NCI-H2081 (cell line): ENCODE results near the gene PMVK.
"Not testable (repeated sequence)": the region's sequence is repeated elsewhere in the genome, so short reads cannot be mapped to it uniquely, and the experiment has no call there.

Experiments used
- DNase-seq, 2 experiments: peaks; one replicate each; lab custom pipeline; 2025; lab: John Stamatoyannopoulos, UW

The PMVK gene

DNA sequence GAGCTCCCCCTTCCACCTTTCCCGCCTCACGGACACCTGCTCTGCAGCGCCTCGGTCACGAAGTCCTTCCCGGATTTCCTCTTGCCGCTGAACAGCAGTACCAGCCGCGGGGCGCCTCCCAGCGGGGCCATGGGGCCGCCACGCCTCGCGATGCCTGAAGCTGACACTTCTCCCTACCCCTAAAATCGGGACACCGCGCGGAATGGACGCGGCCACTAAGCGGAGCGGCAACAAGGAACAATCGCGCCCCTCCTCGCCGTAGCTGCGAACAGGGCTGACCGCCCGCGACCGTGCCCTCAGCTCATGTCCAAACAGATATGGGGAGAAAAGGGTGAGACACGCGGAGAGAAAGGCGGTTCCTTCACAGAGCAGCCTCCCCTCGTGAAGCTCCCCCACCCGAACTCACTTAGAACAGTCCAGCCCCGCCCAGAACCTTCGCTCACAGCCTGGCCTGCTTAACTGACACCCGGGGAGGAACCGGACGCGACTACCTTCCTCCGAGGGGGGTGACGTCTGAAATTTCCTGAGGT, at the start of gene PMVK:
Gene PMVK (minus strand): TSS at position 165 of the 530 bp plus-strand sequence. CDS start 34 bp downstream, at position 131.
- DNase-seq: peak; percentile 96 to 97

- peak in 1 of 2 experiments; percentile 30 for DNase-seq
These were observed 47.4 kb upstream of the PMVK start for GRCh38 chr1:154983776-154984466.

DNA sequence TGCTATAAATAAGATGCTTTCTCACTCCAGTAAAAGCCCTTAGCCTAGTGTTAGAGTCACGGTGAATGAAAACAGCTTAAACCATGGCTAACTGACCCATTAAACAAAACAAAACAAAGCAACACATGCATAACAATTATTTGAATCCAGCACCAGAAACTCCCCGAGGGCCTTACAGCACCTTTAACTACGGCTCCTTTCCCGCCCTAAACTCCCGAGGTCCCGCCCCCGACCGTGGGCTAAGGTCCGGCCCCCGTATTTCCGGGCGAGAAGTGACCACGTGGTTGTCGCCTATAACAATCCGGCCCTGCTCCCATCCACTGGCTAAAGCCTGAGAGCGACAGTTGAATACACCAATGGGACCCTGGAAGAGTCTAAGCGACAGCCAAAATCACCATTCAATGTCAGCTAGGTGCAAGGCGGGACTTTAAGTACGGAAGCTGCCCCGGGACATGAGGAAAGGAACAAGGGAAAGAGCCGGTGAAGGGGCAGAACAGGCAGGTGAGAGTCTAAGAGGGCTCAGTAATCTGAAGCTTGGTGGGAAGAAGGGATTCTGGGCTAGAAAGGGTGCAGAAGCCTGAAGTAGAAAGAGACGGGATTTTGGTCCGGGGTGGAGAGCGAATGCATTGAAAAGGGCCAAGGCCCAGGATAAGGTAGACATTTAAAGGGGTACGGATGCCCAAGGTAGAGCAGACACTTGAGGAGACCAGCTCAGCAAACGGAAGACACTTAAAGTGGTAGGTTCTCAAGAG, 46.6 kb upstream of the PMVK start, which contains the start of gene FLAD1:
Gene FLAD1 (plus strand): TSS at position 448 of the 752 bp plus-strand sequence. CDS start 351 bp downstream, outside the sequence.
- DNase-seq: peak; percentile 100

- DNase-seq: no peak
These were observed 45.8 kb upstream of the PMVK start for GRCh38 chr1:154982341-154982740.

DNA sequence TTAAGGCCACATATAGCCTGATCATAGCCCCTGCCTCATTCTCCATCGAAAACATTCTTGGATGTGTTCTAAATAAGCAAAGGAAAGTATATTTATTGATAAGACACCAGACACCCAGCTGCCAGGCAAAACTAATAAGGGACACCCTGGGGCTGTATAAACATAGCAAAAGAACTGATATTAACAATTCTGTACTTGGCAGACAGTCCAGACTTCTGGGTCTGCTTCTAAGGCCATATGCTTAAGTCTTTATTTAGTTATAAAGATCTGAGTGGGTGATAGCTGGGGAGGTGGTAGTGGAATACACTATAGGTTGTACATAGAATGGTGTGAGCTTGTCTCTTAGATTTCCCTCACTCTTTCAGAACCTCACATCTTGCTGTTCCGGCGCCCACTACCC, 41.8 kb upstream of the PMVK start:
- DNase-seq: no peak

DNA sequence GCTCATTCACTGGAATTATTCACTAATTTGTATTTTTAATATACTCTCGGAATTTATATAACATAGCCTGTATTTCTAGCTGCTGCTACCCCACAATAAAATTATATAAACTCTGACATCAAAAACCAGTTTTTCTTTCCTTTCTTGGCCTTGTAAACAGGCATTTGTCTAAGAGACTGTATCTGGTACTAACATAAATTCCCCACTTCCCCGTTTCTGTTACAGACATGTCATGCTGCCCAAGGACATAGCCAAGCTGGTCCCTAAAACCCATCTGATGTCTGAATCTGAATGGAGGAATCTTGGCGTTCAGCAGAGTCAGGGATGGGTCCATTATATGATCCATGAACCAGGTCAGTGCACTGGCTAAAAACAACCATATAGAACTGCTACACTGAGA, 41.2 kb upstream of the PMVK start:
- not testable (repeated sequence) for DNase-seq

- DNase-seq: peak in 1 of 2 experiments; percentile 52
These were observed 39.0 kb upstream of the PMVK start for GRCh38 chr1:154975409-154976059.

DNA sequence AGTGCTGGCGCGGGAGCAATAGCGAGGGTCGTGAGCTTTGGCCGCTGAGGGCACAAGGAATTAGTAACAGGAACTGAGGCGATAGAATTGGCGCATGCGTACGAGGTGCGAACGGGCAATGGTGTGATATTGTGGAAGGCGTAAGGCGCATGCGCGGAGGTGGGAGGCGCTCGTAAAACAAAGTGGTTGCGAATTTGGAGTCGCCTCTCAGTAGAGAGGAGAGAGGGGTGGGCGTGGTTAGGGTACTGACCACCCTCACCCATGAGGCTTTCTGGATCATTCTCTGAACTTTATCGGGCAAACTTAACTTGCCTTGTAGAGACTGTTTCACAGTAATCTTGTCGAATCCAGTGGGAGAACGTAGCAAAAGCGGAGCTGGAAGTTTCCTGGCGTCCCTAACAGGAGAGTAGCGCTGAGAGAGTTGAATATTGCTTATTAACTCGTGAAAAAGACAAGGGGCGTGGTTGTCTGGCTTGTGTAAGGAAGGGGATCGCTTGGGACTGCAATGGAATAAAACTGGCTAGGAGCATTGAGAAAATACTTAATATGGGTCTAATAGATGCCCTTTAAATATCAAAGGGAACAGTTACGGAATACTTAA, 38.4 kb upstream of the PMVK start:
- peak; percentile 96 to 98 for DNase-seq

GRCh38 chr1:154974102-154974807, 37.7 kb upstream of the PMVK start, which contains the start of gene CKS1B:
Gene CKS1B, plus strand, starts transcription at chr1:154974681. Its CDS starts 65 bp downstream, at chr1:154974746.
- peak; percentile 100 for DNase-seq

DNA sequence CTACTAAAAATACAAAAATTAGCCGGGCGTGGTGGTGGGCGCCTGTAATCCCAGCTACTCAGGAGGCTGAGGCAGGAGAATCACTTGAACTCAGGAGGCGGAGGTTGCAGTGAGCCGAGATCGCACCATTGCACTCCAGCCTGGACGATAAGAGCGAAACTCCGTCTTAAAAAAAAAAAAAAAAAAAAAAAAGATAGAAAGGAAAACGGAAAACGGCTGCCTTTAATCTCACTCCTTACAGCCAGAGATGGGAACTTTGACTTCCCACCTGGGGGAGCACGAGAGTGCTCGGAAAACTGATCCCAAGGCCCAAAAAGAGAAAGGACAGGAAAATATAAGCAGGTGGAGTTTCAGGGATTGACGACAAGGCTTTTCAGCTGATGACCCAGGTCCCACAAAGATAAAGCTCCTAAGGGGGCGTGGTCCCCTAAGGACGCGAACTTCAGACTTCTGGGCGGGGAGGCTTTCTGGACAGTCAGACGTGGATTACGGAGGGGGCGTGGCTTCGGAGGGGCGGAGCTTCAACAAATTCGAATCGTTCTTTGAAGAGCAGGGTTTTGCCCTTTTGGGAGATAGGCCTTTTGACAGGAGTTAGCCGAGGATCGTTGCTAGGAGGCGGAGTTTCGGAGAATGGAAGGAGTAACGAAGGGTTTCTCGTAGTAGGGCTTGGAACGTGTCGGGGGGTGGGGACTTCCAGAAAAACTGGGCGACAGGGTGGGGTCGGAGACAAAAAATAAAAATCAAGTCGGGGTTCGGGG, 37.0 kb upstream of the PMVK start:
- peak; percentile 90 to 93 for DNase-seq

DNA sequence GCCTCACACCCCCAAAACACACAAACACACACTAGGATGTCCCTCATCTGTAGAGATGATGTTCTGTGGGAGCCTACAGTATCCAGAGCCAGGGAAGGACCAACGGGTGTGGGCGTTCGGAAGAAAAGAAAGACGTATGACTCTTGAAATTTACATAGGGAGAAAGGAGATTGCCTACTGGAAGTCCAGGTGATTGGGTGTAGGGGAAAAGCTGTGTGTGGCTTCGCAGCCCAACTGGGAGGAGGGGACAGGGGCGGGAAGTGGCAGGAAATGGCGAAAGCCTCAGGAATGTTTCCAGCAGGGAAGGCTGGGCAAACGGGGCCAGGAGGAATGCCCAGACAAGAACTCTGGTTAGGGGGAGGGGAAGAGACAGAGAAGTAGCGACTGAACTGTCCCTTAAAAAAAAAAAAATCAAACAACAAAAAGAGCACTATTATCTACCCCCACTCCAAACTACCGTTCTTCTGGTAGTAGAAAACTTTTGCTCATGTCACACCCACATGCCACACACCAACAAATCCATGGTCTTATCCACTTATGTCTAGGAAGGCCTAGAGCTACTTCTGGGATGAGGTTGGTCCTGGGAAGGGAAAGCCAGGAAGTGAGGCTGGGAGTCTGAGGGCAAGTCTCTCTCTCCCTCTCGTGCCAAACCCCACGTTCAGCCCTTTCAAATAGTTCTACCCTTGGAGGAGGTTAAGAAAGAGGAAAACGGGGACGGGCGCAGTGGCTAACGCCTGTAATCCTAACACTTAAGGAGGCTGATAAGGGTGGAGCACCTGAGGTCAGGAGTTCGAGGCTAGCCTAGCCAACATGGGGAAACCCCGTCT, 36.2 kb upstream of the PMVK start:
- no peak for DNase-seq

GRCh38 chr1:154972213-154972516, 35.6 kb upstream of the PMVK start:
- no peak for DNase-seq

- no peak for DNase-seq
These were observed 35.0 kb upstream of the PMVK start for GRCh38 chr1:154971341-154971998.

DNA sequence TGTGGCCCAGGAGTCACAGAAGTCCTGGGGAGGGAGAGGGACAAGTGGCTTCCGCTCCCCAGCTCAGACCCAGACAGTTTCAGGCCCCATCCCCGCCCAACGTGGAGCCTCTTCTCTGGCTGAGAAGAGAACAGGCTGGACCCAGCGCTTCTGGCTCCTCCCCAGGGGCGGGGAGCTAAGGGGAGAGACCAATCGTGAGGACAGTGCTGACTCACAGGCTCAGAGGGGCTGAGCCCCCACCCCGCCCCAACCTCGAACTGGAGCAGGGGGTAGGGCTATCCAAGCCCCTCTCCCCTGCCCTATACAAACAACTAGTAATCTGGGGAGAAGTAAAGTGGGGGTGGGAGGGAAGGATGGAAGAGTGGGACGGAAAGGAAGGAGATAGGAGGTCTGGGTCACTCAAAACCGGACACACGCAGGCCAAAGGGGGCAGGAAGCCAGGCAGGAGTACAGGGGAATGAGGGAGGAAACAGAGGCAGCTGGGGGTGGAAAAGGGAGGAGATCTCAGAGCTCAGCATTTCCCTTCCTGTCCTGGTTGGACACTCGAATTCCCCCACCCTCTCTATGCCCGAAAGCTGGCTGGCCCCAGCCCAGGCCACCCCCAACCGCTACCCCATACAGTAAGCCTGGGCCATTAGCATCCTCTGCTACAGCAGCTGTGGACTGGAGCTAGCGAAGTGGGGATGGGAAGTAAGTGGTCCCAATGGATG, 34.3 kb upstream of the PMVK start, which contains the start of gene SHC1:
Gene SHC1 (minus strand): TSS at position 117 of the 710 bp plus-strand sequence. CDS start 221 bp downstream, outside the sequence.
- peak; percentile 62 to 70 for DNase-seq

DNA sequence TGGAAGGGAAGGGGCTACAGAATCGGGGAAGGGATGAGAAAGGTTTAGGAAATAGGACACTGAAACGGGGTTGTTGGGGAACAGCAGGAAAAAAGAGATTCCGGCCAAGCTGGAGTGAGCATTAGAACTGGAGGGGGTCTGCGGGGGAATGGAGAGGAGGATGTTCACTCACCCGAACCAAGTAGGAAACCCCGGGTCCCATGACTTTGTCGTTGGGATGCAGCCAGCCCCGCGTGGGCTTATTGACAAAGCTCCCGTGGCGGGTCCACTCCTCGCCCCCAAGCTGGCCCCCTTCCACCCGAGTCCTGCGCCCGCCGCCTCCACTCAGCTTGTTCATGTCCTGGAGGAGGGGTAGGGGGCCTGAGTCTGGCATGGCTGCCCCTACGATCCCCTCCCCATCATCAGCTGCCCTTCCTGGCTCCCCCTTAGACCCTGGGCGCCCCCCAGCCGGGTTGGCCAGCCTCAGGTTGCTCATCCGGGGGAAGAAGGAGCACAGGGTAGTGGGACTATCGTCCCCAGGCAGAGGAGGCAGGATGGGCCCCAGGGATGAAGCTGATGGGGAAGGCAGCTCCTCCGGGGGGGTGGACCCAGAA, 33.4 kb upstream of the PMVK start:
- DNase-seq: no peak

- DNase-seq: no peak
These were observed 32.7 kb upstream of the PMVK start for GRCh38 chr1:154969246-154969645.

DNA sequence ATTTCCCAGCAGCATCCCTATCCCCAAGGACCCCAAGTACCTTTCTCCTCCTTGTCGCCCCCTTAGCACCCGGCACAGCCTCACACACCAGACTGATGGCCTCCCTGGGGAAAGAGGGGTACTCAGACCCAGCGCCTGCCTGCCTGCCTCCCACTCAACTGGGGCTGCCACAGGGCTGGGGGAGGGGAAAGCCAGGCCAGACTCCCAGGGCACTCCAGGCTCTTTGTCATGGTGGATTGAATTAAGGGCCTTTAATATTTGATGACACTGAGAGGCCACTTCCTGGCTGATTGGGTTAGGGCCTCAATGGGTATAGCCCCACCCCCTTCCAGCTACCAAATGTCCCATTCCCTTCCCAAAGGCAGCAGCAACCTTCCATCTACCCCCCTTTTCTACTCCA, 32.2 kb upstream of the PMVK start:
- DNase-seq: no peak

- DNase-seq: no peak
These were observed 30.9 kb upstream of the PMVK start for GRCh38 chr1:154967331-154967950.
